ENCODE data around the gene SLC43A2. TPM values are rescaled to one million over a fixed set of nuclear protein-coding genes. Genes with fewer than 3 reads are reported as not detected.

Gene SLC43A2
- total and polyA plus RNA-seq, 4 donors, result 0.63 to 7.9 (median 4.7) TPM

DNA sequence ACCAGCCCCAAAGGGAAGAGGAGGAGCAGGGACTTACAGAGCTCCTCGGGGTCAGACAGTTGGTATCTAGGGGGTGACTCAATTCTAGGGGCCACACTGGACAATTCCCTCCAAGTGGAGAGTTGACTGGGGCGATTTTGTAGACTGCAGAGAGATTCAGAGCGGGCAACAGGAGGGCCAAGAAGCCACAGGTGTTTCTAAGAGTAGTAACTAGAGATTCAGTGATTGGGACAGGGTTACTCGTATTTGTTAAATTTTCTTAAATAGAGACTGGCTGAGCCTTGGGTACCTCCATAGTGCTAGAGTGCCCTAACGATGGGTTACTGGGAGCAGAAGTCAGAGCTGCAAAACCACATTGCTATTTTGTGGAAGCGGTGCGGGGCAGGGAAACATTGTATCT, 109.0 kb downstream of the SLC43A2 start:
- DNase-seq (ENCODE audit: low spot score), result no peak
- H3K36me3 ChIP-seq (ENCODE audit: control insufficient read depth in 4 of 4, insufficient read depth in 3 of 4, low read depth in 1 of 4, low read length in 3 of 4), result peaks cover 0 to 15% (median 5%) of the 10 kb centered on the region in 4 donors
- WGBS, result 94% methylated on average over 7 of the region's 7 CpGs

More for the DNA sequence above, 109.0 kb downstream of the SLC43A2 start:
- Histone ChIP-seq H3K27ac (ENCODE audit: low read depth in 1 of 2, low read length in 2 of 2) (no peak overlapping the region), H3K4me3 (ENCODE audit: low read depth in 1 of 3, low read length in 3 of 3) (no peak overlapping the region), H3K9ac (ENCODE audit: low read depth in 1 of 2, low read length in 2 of 2) (no peak overlapping the region), H3K4me1 (ENCODE audit: control insufficient read depth in 4 of 4, insufficient read depth in 4 of 4, low read length in 3 of 4) (peaks cover 3 to 17% (median 14%) of the 10 kb centered on the region in 4 donors), H3K27me3 (ENCODE audit: control insufficient read depth in 4 of 4, insufficient read depth in 4 of 4, low read length in 3 of 4) (no peaks in the 10 kb centered on the region), H3K9me3 (ENCODE audit: control insufficient read depth in 4 of 4, low read length in 3 of 4) (no peaks in the 10 kb centered on the region)
- TF ChIP-seq TAF1 (conservative IDR thresholded peaks at IDR 0.05) (no peak), HNF4A (conservative IDR thresholded peaks at IDR 0.05) (no peak), FOXA2 (IDR thresholded peaks at IDR 0.05) (no peak), NR2F2 (IDR thresholded peaks at IDR 0.05) (no peak), FOXA1 (IDR thresholded peaks at IDR 0.05) (no peak), GABPA (IDR thresholded peaks at IDR 0.05 in 1 of 2, conservative IDR thresholded peaks at IDR 0.05 in 1 of 2) (no peak), RAD21 (IDR thresholded peaks at IDR 0.05) (no peak), YY1 (IDR thresholded peaks at IDR 0.05) (no peak), EGR1 (IDR thresholded peaks at IDR 0.05; ENCODE audit: low read depth in 2 of 2) (no peak), JUND (IDR thresholded peaks at IDR 0.05) (no peak), SP1 (IDR thresholded peaks at IDR 0.05) (no peak), HNF4G (IDR thresholded peaks at IDR 0.05) (no peak)
- TF ChIP-seq, protein P1, sequence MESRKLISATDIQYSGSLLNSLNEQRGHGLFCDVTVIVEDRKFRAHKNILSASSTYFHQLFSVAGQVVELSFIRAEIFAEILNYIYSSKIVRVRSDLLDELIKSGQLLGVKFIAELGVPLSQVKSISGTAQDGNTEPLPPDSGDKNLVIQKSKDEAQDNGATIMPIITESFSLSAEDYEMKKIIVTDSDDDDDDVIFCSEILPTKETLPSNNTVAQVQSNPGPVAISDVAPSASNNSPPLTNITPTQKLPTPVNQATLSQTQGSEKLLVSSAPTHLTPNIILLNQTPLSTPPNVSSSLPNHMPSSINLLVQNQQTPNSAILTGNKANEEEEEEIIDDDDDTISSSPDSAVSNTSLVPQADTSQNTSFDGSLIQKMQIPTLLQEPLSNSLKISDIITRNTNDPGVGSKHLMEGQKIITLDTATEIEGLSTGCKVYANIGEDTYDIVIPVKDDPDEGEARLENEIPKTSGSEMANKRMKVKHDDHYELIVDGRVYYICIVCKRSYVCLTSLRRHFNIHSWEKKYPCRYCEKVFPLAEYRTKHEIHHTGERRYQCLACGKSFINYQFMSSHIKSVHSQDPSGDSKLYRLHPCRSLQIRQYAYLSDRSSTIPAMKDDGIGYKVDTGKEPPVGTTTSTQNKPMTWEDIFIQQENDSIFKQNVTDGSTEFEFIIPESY (IDR thresholded peaks at IDR 0.05), result no peak
- TF ChIP-seq, protein P2, sequence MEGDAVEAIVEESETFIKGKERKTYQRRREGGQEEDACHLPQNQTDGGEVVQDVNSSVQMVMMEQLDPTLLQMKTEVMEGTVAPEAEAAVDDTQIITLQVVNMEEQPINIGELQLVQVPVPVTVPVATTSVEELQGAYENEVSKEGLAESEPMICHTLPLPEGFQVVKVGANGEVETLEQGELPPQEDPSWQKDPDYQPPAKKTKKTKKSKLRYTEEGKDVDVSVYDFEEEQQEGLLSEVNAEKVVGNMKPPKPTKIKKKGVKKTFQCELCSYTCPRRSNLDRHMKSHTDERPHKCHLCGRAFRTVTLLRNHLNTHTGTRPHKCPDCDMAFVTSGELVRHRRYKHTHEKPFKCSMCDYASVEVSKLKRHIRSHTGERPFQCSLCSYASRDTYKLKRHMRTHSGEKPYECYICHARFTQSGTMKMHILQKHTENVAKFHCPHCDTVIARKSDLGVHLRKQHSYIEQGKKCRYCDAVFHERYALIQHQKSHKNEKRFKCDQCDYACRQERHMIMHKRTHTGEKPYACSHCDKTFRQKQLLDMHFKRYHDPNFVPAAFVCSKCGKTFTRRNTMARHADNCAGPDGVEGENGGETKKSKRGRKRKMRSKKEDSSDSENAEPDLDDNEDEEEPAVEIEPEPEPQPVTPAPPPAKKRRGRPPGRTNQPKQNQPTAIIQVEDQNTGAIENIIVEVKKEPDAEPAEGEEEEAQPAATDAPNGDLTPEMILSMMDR (IDR thresholded peaks at IDR 0.05; ENCODE audit: low read depth, low read length, missing input control), result no peak
- TF ChIP-seq, protein P3, sequence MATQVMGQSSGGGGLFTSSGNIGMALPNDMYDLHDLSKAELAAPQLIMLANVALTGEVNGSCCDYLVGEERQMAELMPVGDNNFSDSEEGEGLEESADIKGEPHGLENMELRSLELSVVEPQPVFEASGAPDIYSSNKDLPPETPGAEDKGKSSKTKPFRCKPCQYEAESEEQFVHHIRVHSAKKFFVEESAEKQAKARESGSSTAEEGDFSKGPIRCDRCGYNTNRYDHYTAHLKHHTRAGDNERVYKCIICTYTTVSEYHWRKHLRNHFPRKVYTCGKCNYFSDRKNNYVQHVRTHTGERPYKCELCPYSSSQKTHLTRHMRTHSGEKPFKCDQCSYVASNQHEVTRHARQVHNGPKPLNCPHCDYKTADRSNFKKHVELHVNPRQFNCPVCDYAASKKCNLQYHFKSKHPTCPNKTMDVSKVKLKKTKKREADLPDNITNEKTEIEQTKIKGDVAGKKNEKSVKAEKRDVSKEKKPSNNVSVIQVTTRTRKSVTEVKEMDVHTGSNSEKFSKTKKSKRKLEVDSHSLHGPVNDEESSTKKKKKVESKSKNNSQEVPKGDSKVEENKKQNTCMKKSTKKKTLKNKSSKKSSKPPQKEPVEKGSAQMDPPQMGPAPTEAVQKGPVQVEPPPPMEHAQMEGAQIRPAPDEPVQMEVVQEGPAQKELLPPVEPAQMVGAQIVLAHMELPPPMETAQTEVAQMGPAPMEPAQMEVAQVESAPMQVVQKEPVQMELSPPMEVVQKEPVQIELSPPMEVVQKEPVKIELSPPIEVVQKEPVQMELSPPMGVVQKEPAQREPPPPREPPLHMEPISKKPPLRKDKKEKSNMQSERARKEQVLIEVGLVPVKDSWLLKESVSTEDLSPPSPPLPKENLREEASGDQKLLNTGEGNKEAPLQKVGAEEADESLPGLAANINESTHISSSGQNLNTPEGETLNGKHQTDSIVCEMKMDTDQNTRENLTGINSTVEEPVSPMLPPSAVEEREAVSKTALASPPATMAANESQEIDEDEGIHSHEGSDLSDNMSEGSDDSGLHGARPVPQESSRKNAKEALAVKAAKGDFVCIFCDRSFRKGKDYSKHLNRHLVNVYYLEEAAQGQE (IDR thresholded peaks at IDR 0.05), result no peak
- TF ChIP-seq, protein P4, sequence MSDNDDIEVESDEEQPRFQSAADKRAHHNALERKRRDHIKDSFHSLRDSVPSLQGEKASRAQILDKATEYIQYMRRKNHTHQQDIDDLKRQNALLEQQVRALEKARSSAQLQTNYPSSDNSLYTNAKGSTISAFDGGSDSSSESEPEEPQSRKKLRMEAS (IDR thresholded peaks at IDR 0.05), result no peak
- TF ChIP-seq, protein P5, sequence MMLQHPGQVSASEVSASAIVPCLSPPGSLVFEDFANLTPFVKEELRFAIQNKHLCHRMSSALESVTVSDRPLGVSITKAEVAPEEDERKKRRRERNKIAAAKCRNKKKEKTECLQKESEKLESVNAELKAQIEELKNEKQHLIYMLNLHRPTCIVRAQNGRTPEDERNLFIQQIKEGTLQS (IDR thresholded peaks at IDR 0.05), result no peak

Small RNAs within 50 kb of the gene (small RNA-seq; reads per million reads assigned to genes)
- gene RN7SL105P, result not detected

Other genes starting within 250 kb of the SLC43A2 start
- 100 to 1,000 TPM; 173 to 288 TPM for gene YWHAE, start 228.6 kb downstream of the SLC43A2 start, total RNA-seq
- gene YWHAE, start 228.6 kb downstream of the SLC43A2 start, polyA plus RNA-seq, result 100 to 1,000 TPM; 177 to 226 TPM
- gene CRK, start 172.6 kb downstream of the SLC43A2 start, total RNA-seq, result 10 to 100 TPM; 35.9 to 69.9 TPM
- gene CRK, start 172.6 kb downstream of the SLC43A2 start, polyA plus RNA-seq, result 10 to 100 TPM; 29.5 to 33.7 TPM
- gene MYO1C, start 136.1 kb downstream of the SLC43A2 start, total RNA-seq, result 10 to 100 TPM; 20.3 to 61.7 TPM
- 10 to 100 TPM; 22.9 to 33.6 TPM for gene MYO1C, start 136.1 kb downstream of the SLC43A2 start, polyA plus RNA-seq
- gene INPP5K, start 112.2 kb downstream of the SLC43A2 start, total RNA-seq, result 10 to 100 TPM; 19.2 to 47.1 TPM
- 10 to 100 TPM in 1 of 2 donors, 1 to 10 TPM in 1; 9.9 to 12.5 TPM for gene INPP5K, start 112.2 kb downstream of the SLC43A2 start, polyA plus RNA-seq
- 10 to 100 TPM; 14.2 to 14.7 TPM for gene PITPNA, start 66.0 kb downstream of the SLC43A2 start, total RNA-seq
- gene PITPNA, start 66.0 kb downstream of the SLC43A2 start, polyA plus RNA-seq, result 10 to 100 TPM in 1 of 2 donors, 1 to 10 TPM in 1; 7.4 to 21.3 TPM
- gene SCARF1, start 16.9 kb upstream of the SLC43A2 start, total RNA-seq, result 10 to 100 TPM; 10.9 to 11.9 TPM
- gene SCARF1, start 16.9 kb upstream of the SLC43A2 start, polyA plus RNA-seq, result 1 to 10 TPM; 1.3 to 5.9 TPM
- 10 to 100 TPM; 26.5 to 47.4 TPM for gene RILP, start 21.0 kb upstream of the SLC43A2 start, total RNA-seq
- 10 to 100 TPM in 1 of 2 donors, 1 to 10 TPM in 1; 7.9 to 18.5 TPM for gene RILP, start 21.0 kb upstream of the SLC43A2 start, polyA plus RNA-seq
- gene PRPF8, start 56.0 kb upstream of the SLC43A2 start, total RNA-seq, result 100 to 1,000 TPM; 103 to 110 TPM
- 10 to 100 TPM; 50.2 to 61.1 TPM for gene PRPF8, start 56.0 kb upstream of the SLC43A2 start, polyA plus RNA-seq
- gene TLCD2, start 81.5 kb upstream of the SLC43A2 start, total RNA-seq, result 1 to 10 TPM; 1.2 to 7.3 TPM
- 1 to 10 TPM; 2.6 to 4.3 TPM for gene TLCD2, start 81.5 kb upstream of the SLC43A2 start, polyA plus RNA-seq
- 10 to 100 TPM; 39.2 to 41.8 TPM for gene WDR81, start 95.9 kb upstream of the SLC43A2 start, total RNA-seq
- gene WDR81, start 95.9 kb upstream of the SLC43A2 start, polyA plus RNA-seq, result 10 to 100 TPM; 12.3 to 26.8 TPM
- gene SERPINF2, start 114.0 kb upstream of the SLC43A2 start, total RNA-seq, result 100 to 1,000 TPM; 582 to 768 TPM
- 1,000 to 10,000 TPM in 1 of 2 donors, 100 to 1,000 TPM in 1; 477 to 1,248 TPM for gene SERPINF2, start 114.0 kb upstream of the SLC43A2 start, polyA plus RNA-seq
- 1,000 to 10,000 TPM in 1 of 2 donors, 100 to 1,000 TPM in 1; 319 to 1,105 TPM for gene SERPINF1, start 133.2 kb upstream of the SLC43A2 start, total RNA-seq
- 100 to 1,000 TPM; 742 to 798 TPM for gene SERPINF1, start 133.2 kb upstream of the SLC43A2 start, polyA plus RNA-seq
- gene SMYD4, start 201.1 kb upstream of the SLC43A2 start, total RNA-seq, result 1 to 10 TPM; 6.0 to 9.5 TPM
- 1 to 10 TPM; 2.2 to 4.4 TPM for gene SMYD4, start 201.1 kb upstream of the SLC43A2 start, polyA plus RNA-seq
- 10 to 100 TPM; 11.9 to 29.5 TPM for gene RPA1, start 201.2 kb upstream of the SLC43A2 start, total RNA-seq
- gene RPA1, start 201.2 kb upstream of the SLC43A2 start, polyA plus RNA-seq, result 10 to 100 TPM in 1 of 2 donors, 1 to 10 TPM in 1; 9.2 to 11.9 TPM

All from liver (tissue), 10 donors.